HG03060 (cell line): Measurements from ENCODE around the gene RFTN1.

Experiments
- ATAC-seq: cut with Tn5 transposase; IDR thresholded peaks from one replicate; pipeline ENCODE4 v1.9.1; 2021; ENCODE audit warnings: low read depth, moderate number of reproducible peaks; ENCODE audit not compliant: unreplicated experiment

RFTN1 gene

DNA sequence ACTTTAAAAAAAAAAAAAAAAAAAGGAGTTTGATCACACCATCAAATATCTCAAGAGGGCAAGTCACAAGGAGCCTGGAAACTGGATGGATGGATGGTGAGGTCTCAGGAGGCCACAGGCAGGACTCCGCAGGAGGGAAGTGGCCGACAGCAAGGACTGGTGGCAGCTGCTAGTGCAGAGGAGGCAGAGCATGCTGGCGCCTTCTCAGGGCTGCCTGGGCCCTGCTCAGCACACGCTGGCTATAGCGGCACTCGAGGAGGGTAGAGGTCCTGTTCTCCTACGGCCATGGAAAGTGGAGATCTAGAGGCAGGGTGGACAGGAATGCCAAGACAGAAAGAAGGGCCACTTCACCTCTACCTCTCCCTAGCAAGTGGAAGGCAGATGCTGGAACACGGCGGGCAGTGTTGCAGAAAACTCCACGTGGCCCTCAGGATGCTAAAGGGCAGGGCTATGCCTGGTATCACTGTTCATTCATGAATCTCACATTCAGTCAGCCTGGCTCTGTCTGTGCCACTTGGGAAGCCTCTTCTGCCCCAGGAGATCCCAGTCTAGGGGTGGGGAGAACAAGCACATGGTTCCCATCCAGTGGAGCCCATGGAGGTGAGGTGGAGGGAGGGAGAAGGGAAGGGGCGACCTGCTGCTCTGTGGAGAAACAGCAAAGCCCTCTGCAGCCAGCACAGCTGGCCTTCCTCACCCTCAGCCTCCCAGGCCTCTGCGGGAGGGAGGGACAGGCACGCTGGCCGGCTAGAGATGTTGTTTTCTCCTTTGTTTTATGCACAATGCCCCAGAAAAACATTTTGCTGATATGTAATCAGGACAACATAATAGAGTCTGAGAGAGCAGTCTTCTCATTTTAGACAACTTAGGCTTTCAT, 177.5 kb downstream of the RFTN1 start:
- ATAC-seq: no peak

DNA sequence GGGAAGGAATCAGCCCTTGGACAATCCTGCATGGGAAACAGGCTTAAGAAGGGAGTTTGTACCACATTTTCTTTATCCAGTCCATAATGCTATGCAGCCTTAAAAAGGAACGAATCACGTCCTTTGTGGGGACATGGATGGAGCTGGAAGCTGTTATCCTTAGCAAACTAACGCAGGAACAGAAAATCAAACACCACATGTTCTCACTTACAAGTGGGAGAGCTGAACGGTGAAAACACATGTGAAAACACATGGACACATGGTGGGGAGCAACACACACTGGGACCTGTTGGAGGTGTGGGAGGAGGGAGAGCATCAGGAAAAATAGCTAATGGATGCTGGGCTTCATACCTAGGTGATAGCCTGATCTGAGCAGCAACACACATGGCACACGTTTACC, 178.2 kb downstream of the RFTN1 start:
- ATAC-seq: no peak

DNA sequence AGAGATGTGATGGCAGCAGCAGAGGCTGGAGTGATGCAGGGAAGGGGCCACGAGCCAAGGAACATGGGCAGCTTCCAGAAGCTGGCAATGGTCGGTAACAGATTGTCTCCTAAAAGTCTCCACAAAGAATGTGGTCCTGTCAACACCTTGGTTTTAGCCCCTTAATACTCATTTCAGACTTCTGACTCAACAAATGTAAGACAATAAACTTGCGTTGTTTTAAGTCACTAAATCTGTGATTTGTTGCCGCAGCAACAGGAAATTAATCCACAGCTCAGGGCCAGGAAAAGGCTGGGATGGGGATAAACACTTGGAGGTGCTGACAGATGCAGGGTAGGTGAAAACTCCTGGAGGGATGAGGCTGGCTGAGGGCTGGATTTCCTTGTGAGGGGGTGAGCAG, 178.6 kb downstream of the RFTN1 start:
- ATAC-seq: no peak

DNA sequence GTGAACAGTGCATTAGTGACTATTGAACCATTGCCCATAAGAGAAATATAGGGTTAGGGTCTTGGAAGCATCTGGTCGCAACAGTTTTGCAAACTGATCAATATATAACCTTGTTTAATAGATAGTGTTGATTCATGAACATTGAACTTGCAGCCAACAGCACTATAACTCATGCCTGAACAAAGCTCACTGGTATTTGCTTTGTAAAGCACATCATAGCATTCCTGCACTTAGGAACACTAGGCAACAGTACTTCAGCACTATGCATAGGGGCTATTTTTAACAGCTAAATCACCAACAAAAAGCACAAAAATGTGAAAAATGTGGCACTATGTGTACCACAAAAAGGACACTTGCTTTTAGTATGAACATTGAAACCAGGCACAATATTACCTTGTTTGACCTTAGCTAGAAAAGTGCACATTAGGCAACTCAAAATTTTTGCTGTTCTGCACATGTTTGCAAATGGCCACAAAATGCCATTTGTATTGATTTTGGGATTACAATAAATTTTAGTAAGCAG, 180.5 kb downstream of the RFTN1 start:
- ATAC-seq: no peak

DNA sequence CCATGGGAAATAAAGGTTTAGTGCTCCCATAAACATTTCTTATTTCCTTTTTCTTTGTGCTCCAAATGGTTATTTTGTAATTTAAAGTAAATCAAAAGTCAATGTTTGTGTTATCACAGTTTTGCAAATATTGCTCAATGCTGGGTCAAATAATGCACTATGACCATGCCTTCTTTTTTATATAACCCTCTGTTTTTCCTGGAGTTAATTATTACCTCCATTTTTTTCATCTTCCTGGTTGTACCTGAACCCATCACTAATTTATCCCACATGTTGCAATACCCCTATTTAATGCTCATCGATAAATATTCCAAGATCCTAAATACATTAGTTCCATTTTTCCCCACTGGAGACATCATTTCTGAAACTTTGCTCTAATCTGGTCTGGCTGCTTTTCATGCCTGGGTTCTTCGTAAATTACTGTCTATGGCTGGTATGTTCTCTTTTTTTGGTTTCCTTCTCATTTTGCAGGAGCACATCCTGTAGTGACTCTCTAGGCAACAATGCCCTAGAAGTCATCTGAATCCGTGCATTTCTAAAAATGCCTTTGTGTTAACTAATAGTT, 182.1 kb downstream of the RFTN1 start:
- ATAC-seq: no peak

DNA sequence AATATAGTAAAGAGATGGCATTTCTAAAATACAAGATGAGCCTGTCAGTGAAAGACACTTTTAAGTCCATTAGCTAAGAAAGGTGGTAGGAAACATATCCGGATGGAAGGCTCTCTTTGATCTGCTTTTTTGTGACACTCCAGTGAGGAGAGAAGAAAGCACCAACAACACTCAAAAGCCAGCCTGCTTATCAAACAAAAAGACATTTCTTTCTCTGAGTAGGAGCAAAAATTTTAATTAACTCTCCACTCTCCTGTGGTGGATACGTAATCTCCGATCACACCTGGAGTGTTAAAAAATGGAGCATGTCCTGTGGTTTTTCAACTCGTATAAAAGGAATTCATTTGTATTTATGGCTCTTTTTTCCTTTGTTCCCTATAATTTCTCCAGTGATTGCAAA, 183.1 kb downstream of the RFTN1 start:
- ATAC-seq: no peak

DNA sequence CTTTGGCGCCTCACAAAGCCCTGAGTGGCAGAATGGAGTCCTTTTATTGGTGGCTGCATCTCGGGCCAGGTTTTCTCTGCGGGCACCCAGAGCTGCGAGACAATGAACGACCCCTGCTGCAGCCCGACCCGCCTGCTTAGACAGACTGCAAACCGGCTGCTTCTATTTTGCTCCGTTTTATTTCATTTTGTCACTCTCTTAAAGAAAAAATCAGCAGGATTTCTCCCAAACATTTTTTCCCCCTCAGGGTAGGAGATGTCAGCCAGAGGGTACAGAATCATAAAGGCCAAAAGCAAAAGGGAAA, 183.7 kb downstream of the RFTN1 start:
- no peak for ATAC-seq

DNA sequence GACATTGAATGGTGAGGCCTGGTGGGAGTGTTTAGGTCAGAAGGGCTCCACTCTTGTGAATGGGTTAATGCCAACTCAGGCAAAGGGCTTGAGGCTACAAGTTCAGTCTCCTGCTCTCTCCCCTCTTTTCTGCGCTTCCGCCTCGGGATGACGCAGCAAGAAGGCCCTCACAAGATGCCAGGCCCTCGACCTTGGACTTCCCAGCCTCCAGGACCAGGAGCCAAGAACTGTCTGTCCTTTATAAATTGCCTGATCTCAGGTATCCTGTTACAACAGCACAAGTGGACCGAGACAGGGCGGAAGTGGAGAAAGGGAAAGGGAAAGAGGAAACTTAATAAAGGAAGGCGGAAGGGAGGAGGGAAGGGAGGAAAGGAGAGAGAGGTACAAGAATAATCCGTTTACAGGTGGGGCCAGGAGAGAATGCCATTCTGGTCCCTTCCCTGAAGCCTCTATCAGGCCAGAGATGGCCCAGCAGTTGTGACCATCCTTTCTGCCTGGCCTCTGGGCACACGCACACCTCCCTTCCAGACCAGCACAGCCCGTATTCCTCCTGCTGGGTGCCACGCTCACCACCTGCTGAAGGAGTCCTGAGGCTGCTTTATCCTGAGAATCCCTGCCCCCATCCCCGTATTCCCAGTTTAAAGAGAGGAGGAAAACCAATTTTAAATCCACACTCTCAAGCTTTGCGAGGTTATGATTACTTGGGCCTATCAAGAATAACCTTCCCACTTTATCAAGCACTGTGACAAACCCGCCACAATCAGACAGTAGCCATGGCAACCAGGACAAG, 184.3 kb downstream of the RFTN1 start:
- ATAC-seq: no peak

DNA sequence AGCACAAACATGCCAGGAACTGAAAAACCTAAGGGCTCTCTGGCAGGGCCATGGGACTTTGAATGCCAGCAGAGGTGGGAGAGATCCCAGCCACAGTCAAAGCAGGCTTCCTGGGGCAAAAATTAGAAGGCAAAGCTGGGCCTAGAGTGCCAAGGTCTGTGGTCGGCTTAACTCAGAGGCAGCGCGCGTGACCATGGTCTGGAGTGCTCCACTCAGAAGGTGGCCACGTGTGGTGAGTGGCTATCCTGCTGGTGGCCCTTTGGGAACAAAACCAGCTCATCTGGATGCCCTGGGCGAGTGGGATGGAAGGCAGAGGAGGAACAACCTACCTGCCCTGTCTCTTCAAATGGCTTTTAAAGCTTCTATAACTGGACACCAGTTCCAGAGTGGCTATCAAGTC, 185.4 kb downstream of the RFTN1 start:
- ATAC-seq: no peak

DNA sequence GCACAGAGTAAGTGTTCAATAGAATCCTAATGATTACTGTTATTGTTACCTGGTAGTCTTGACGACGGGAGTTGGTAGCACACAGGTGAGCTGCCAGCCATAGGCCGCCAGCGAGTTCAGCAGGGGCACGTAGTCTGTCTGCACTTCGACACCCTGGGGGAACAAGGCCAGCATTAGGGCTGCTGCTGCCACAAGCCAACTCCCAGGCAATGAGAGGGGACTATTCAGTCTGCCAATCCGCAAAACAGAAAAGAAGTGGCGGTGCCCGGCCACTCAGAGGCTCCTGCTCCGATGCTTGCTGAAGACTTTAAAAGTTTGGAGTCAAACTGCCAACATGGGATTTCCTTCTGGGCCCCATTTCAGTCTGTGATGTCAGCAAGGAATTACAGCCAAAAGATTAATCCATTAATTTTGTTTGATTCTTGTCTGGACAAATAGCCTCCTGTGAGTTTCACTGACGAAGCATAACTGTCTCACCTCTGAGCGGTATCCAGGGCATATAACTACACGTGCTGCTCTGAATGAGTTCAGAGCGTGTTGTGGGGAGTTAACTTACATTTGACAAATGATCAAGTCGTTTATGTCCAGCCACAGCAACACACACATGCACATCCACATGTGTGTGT, 186.7 kb downstream of the RFTN1 start:
- no peak for ATAC-seq

DNA sequence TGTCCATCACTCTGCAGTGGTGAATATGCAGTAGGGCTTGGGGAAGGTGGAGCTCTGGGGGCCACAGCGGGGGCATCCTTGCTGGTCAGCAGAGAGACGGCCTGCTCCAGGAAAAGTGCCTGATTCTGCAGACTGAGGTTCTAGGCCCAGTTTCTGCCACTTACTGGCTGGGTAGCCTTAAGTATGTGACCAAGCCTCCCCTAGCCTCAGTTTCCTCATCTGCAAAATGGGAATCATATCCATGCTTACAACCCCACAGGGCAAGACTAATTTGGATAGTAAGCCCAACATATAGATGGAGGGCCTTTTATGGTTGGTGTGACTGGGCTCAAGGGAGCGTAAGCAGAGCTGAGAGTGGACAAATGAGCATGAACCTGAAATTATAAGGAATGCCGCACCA, 187.6 kb downstream of the RFTN1 start:
- ATAC-seq: no peak

DNA sequence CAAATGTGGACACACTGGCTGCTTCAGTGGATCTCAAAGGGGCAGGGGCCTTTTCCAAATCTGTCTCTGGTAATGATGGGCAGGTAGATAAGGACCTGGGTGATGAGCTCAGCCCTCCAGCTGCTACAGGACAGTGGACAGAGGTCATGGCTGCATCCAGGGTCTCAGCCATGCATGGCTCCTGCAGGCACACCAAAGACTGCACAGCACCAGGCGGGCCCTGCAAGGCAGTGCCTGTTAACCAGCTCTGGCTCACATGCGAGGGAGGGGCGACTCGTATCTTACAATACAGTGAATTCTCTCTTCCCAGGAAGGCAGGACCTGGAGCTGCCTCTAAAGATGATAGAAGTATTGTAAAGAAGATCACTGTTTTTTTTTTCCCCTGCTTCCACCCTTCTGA, 189.8 kb downstream of the RFTN1 start:
- no peak for ATAC-seq

DNA sequence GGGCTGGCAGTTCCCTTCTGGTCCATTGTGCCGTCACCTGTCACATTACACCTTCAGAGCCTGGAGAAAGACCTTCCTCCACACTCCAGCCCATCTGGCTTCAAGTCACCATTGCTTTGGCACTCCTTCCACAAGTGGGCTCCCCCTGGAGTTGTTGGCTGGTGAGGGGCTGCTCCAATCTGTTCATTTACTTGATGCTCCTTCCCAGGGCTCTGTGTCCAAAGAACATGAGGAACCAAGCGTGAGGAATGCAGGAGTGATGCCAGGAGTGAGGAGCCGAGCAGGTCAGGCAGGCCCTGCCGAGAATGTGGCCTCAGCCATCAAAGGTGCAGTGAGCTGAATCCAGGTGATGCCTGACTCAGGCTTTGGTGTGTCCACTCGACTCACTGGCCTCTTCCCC, 191.3 kb downstream of the RFTN1 start:
- ATAC-seq: no peak

DNA sequence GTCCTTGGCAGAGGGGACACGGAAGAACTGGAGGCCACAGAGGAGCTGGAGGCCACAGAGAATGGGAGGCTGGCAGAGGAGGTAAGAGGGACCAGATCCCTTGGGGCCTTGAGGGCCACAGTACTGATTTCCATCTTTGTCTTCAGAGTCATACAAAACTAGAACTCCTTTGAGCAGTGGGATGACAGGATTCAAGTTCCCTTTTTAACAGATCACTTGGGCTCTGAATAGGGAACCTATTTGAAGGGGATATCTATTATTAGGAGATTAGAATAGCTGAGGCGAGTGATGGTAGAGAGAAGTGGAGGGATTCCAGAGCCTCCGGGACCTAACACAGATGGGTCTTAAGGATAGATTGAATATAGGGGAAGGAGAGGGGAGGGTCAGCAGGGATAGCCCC, 192.8 kb downstream of the RFTN1 start:
- no peak for ATAC-seq

DNA sequence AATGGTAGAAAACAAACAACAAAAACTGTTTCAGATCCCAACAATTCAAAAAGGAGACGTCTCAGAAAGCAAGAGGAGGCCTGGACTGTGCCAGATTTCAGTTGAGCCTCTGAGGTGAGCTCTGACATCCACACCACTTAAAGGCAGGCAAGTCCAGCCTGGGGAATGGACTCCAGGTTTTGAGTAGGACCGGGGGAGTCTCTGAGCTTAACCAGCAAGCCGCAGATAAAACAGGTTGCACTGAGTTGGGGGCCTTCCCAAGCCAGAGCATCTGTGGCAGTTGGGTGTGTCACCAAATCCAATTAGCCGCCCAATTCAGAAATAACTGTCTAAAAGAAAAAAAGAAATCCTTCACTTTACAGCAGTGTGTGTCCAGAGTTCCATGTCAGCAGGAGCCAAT, 193.8 kb downstream of the RFTN1 start:
- no peak for ATAC-seq

DNA sequence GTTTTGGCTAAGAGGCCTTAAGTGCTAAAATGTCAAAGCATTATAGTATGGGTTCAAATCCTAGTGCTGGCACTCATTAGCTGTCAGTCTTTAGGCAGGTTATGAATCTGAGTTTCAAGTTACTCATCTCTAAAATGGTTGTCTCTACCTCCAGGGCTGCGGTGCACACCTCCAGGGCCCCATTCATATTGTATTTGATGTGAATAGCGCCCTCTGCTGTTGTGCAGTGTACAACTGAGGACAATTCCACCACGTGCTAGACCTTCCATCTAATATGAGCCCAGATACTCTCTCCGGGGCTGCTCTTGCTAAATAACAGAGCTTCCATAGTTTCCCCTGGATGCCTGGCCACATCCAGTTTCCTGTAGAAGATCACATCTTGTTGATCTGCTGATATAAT, 194.2 kb downstream of the RFTN1 start:
- no peak for ATAC-seq

DNA sequence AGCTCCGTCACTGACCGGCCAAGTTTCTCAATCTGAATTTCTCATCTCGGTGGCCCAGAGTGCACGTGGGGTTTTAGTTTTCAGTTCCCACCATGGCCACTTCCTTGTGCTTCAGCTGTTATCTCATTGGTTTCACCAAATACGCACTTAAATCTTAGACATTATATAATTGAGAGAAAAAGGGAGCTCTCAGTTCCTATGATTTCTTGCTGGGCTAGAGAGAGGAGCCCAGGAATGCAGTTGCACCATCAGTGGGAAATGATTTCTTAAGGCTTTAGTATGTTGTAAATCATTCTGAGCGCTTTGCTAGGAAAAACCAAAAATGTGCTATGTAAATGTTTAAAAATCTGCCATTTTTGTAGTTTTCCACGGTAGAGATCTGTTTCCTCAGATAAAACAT, 195.3 kb downstream of the RFTN1 start:
- no peak for ATAC-seq

DNA sequence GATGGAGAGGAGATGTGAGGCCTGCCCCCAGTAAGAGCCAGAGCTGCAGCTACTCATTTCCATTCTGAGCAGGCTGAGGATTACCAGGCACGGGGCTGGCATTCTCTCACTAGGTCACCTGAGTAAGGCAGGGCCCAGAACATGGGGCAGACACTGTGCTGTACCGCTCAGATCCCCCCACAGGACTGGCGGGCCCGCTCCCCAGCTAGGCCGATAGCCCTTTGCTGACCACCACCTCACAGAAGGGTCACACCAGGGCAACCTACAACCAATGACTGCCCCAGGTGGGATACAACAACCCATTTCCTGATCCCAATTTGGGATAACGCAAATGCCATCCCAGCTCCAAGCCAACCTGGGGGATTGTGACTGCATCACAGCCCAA, 195.9 kb downstream of the RFTN1 start:
- ATAC-seq: no peak

DNA sequence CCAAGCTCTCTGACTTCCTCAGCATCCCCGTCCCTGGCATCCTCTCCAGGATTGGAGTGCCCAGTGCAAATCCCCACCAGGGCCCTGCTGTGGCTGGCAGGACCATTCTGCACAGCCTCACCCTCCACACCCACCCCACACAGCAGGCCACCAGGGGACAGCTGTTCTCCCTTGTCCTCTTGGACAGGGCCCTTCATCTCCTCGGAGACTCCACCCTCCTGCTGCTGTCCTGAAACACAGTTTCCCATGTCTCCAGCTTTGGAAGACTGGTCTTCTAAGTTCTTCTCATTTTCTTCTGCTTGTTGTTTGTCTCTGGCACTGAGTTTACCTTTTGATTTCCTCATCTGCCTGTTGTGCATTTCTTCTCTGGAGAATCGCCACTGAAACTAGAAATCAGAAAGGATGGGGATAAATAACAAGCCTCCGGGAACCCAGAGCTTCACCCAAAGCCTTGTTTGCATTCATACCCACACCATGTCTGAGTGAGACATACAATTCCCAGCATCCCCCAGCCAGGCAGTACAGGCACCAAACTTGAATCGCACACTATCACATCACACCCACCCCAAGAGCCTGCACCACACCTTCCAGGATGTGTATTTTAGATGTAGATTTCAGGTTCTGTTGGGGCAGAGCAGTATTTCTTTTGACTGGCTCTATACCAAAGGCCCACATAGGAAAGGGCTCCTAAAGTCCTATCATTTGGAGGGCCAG, 196.5 kb downstream of the RFTN1 start:
- ATAC-seq: no peak

DNA sequence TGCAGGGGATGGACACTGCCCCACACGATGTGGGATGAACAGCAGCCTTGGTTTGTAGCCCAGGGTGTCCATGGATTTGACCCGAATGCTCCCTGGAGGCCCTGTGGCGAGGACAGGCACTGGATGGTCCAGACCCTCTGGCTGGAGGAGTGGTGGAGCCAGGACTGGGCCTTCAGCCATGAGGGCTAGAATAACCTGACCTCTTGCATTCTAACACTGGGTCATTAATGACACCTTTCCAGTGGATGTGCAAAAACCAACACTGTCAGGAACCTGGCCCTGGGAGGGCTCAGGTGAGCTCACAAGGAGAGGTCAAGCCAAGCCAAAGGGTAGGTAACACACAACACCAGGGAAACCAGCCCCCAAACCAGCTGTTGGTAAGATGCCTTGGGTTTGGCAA, 197.1 kb downstream of the RFTN1 start:
- ATAC-seq: no peak

DNA sequence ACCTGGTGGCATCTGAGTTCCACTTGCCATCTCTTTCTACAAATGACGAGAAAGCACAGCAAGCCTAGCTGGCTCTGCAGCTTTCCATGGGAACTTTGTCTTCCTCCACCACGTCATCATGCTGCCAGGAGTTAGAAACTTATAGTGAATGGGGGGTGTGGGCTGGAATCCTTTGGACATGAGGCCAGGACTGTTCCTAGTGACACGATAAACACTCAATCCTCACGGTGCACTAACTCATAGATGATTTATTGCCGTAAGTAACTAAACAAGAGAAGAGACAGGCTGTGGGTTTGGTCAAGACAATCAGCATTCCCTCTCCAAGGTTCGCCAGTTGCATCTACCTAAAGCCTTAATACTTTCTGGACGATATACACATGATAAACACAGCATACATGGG, 197.9 kb downstream of the RFTN1 start:
- ATAC-seq: no peak
